Embryonic facial prominence (tissue), 1 donor: ENCODE results near the gene LYRM7.
"Not testable (repeated sequence)": the region's sequence is repeated elsewhere in the genome, so short reads cannot be mapped to it uniquely, and the experiment has no call there.

Experiments used
- DNase-seq: peaks from one replicate; pipeline ENCODE4 v3.0.0-alpha.2; 2016; ENCODE audit errors: extremely low spot score

The LYRM7 gene

DNA sequence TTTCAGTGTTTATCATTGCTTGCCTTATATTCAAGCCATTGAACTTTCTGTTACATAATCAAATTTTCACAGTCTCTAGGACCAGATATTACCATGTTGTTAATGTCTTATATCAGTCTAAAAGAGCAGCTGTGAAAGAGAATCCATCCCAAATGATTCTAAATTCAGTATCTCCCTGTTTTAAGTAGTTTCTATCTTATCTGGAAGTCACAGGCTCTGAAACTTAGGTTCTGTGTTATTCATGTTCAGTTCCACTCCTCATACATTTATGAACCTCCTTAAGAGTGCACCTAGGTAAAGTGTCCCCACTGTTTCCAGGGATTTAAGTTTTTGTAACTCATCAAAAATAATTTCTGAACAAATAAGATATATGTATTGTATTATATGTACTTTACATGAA, 9.7 kb downstream of the LYRM7 start:
- DNase-seq: no peak

DNA sequence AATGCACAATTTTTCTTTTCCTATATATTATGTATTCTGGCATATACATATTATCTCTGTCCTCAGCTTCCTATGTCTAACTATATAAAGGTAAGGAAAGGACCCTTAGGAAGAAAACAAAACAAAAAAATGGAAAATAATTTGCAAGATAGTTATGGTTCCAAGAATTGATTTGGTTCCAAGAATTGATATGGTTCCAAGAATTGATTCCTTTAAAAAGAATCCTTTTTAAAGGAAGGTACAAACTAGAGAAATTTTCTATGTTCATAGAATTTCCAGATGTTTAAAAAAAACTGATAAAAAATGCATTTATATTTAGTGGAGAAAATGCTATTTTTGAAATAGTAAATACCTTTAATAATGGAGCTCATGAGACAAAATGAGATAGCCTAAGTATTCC, 12.1 kb downstream of the LYRM7 start:
- no peak for DNase-seq

DNA sequence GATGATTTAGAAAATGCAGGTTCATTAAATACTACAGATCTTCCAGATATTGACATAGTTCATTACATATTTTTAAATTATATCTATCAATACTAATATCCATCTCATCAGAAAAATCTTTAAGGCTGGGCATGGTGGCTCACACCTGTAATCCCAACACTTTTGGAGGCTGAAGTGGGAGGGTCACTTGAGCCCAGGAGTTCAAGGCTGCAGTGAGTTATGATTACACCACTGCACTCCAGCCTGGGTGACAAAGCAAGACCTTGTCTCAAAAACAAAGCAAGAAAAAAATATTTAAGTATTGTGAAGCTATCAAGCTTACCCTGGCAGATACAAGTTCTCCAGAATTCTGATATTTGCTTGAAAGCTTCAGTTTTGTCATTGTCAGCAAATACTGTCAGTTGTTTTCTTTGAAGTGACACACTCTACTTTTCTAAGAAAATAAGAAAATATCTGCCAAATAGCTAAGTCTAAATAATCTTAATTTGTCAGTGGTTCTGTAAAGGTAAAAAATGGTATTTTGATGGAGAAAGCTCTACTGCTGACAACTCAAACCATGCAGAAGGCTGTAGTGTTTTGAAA, 14.9 kb downstream of the LYRM7 start:
- DNase-seq: no peak

GRCh38 chr5:131186561-131187256, 16.0 kb downstream of the LYRM7 start:
- DNase-seq: no peak

GRCh38 chr5:131193106-131193505, 22.4 kb downstream of the LYRM7 start:
- no peak for DNase-seq

DNA sequence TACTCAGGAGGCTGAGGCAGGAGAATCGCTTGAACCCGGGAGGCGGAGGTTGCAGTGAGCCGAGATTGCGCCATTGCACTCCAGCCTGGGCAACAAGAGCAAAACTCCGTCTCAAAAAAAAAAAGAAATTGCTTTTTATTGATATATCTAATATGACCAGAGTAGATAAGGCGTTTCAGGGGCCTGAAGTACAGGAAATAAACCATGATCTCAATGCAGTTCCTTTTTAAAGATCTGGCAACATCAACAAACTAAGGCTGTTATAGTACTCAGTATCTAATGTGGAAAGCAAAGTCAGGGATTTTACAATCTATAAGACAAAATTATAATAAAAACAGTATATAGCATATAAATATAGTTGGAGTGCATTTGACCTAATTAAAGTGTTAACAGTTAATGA, 23.2 kb downstream of the LYRM7 start:
- DNase-seq: not testable (repeated sequence)

GRCh38 chr5:131194725-131195124, 24.0 kb downstream of the LYRM7 start:
- DNase-seq: no peak

GRCh38 chr5:131195696-131196095, 25.0 kb downstream of the LYRM7 start:
- no peak for DNase-seq

- no peak for DNase-seq
Measured at GRCh38 chr5:131196331-131196730, 25.6 kb downstream of the LYRM7 start.

- no peak for DNase-seq
Measured at GRCh38 chr5:131198625-131199024, 27.9 kb downstream of the LYRM7 start.

- DNase-seq: no peak
Measured at GRCh38 chr5:131200560-131200959, 29.8 kb downstream of the LYRM7 start.

GRCh38 chr5:131204964-131205363, 34.2 kb downstream of the LYRM7 start:
- no peak for DNase-seq

DNA sequence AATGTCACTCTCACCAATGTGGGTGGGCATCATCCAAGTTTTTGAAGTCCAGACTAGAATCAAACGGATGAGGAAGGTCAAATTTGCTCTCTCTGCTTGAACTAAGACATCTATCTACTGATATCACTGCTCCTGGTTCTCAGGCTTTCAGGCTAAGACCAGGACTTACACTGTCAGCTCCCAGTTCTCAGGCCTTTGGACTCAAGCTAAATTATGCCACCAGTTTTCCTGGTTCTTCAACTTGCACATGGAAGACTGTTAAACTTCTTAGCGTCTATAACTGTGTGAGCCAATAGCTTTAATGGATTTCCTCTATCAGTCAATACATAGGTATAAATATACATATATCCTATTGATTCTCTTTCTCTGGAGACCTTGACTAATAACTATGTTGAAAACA, 35.3 kb downstream of the LYRM7 start:
- DNase-seq: no peak

DNA sequence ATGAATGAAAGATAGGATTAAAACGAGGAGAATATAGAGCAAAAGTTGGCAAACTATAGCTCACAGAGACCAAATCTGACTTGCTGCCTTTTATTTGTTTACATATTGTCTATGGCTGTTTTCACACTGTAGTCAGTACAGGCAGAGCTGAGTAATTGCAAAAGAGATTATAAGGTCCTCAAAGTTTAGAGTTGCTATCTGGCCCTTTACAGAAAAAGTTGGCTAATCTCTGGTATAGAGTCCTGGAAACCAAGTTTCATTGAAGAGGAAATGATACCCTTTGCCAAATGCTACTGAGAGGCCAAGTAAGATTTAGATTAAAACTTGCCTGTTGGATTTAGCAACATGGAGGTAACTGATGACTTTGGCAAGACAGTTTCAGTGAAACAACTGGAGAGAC, 36.0 kb downstream of the LYRM7 start:
- no peak for DNase-seq

GRCh38 chr5:131209175-131209505, 38.4 kb downstream of the LYRM7 start:
- DNase-seq: no peak

DNA sequence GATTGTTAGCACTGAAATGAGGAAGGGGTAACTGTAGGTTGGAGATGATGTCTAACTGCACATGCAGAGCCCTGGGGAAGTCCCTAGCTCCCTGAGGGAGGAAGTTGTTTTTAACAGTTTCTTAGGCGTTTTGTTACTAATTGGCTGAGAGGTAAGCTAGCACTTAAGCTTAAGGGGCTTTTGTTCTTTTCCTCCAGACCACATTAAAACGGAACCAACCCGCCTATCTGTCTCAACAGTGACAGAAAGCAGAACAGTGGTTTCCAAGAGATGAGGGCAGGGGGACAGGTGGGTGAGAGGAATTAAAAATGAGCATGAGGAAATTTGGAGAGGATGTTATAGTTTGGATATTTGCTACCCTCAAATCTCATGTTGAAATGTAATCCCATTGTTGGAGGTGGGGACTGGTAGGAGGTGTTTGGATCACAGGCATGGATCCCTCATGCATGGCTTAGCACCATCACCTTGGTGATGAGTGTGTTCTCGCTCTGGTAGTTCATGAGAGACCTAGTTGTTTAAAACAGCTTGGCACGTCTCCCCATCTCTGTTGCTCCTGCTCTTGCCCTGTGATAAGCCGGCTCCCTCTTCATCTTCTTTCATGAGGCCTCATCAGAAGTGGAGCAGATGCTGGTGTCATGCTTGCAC, 38.9 kb downstream of the LYRM7 start:
- DNase-seq: no peak

DNA sequence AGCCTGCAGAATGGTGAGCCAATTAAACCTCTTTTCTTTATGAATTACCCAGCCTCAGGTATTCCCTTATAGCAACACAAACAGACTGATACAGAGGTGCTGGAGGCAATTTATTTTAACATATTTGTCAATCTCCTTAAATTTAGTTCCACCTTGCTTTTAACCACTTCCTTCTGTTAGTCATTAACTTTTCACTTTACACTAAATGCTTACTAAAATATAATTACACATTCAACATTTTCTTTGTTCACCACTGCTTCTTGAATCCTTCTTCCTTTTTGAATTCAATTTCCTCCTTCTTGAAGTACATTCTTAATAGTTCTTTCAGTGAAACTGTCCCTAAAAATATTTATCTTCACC, 39.4 kb downstream of the LYRM7 start:
- no peak for DNase-seq

- DNase-seq: no peak
Measured at GRCh38 chr5:131211669-131212068, 40.9 kb downstream of the LYRM7 start.

- no peak for DNase-seq
Measured at GRCh38 chr5:131212471-131213021, 41.8 kb downstream of the LYRM7 start.

GRCh38 chr5:131214609-131215227, 44.0 kb downstream of the LYRM7 start:
- DNase-seq: no peak

- DNase-seq: no peak
Measured at GRCh38 chr5:131217791-131218190, 47.0 kb downstream of the LYRM7 start.

GRCh38 chr5:131218392-131218791, 47.6 kb downstream of the LYRM7 start:
- no peak for DNase-seq

GRCh38 chr5:131220566-131220965, 49.8 kb downstream of the LYRM7 start:
- DNase-seq: no peak
